Prostate gland (tissue), 2 donors: ENCODE data around the gene PCK2. TPM values are rescaled to one million over a fixed set of nuclear protein-coding genes. Genes with fewer than 3 reads are reported as not detected.

Experiments
- DNase-seq: peaks from one replicate; pipeline ENCODE4 v3.0.0-alpha.2; 2019; ENCODE audit warnings: low spot score
- H3K27ac ChIP-seq, 2 donors: fragments of 200-600 bp; sonication (generic); 2 replicates each; pipeline ENCODE4 v1.5.1; 2017 to 2019
- H3K27me3 ChIP-seq: fragments of 200-600 bp; sonication (generic); replicated peaks from 2 replicates; pipeline ENCODE4 v1.5.1; 2019; ENCODE audit not compliant: insufficient read depth
- H3K36me3 ChIP-seq, 2 donors: fragments of 200-600 bp; sonication (generic); 1 replicate in 1 of 2; 2 replicates in 1 of 2; pipeline versions ENCODE4 v1.5.1 to v1.8.1; 2017 to 2019
- H3K4me1 ChIP-seq: fragments of 200-600 bp; sonication (generic); replicated peaks from 2 replicates; pipeline ENCODE4 v1.5.1; 2019
- H3K4me3 ChIP-seq, 2 donors: fragments of 200-600 bp; sonication (generic); 2 replicates each; pipeline ENCODE4 v1.5.1; 2017 to 2019
- H3K9me3 ChIP-seq: fragments of 200-600 bp; sonication (generic); 2 replicates; pipeline ENCODE4 v1.5.1; 2017
- CTCF ChIP-seq, 4 experiments: fragments of 200-600 bp in 2 of 4; fragments of 450-650 bp in 2 of 4; sonication (generic) in 2 of 4; IDR thresholded peaks; 1 replicate in 3 of 4; 2 replicates in 1 of 4; pipeline ENCODE4 v1.5.1; 2016 to 2019; ENCODE audit warnings: antibody characterized with exemption in 4 of 4, mild to moderate bottlenecking in 2 of 4, moderate library complexity in 2 of 4
- POLR2A ChIP-seq: fragments of 450-650 bp; IDR thresholded peaks from one replicate; pipeline ENCODE4 v1.6.1; 2016; ENCODE audit warnings: antibody characterized with exemption, mild to moderate bottlenecking
- POLR2AphosphoS5 ChIP-seq: sonication (generic); formaldehyde crosslinking; IDR thresholded peaks from one replicate; pipeline ENCODE4 v1.6.1; 2017; ENCODE audit warnings: antibody characterized with exemption
- WGBS: methylation state at CpG from one replicate; pipeline ENCODE4 v1.1.5; 2018; 5-methylcytosine and 5-hydroxymethylcytosine counted together
- intact Hi-C: fragments of 100-400 bp; cut with DNase I; formaldehyde crosslinking; loops from one replicate; pipeline ENCODE4 v1.14.2; 2022
- total RNA-seq, 2 donors: library from RNA; depleted of rRNA; stranded (reverse); fragments of >200 nt; gene quantifications; one replicate each; pipeline ENCODE4 v1.1.0, GENCODE V29; 2016

The PCK2 gene
- total RNA-seq, 2 donors from 2014 or later: 15.4 to 21.8 TPM

- Histone ChIP-seq H3K36me3 (no peaks in the 10 kb centered on the region), H3K4me1 (peaks cover 4% of the 10 kb centered on the region), H3K27ac (peak overlapping the region; percentile 59 to 72), H3K4me3 (peak overlapping the region; percentile 47 to 59), H3K9me3 (no peaks in the 10 kb centered on the region), H3K27me3 (no peaks in the 10 kb centered on the region)
- no peak for DNase-seq
- no peak for TF ChIP-seq POLR2AphosphoS5
- TF ChIP-seq POLR2A: no peak
- TF ChIP-seq CTCF (IDR thresholded peaks at IDR 0.05): no peak
- WGBS: 19% methylated on average over 26 of the region's 26 CpGs
- intact Hi-C loops: no loop called here
Measured at GRCh38 chr14:24081739-24082211, 12.3 kb upstream of the PCK2 start.

- H3K4me1 ChIP-seq: peaks cover 4% of the 10 kb centered on the region
- no peak for DNase-seq
- no peak overlapping the region for H3K27ac ChIP-seq
- intact Hi-C loops: no loop called here
- no peak overlapping the region for H3K4me3 ChIP-seq
- no peaks in the 10 kb centered on the region for H3K9me3 ChIP-seq
- no peaks in the 10 kb centered on the region for H3K36me3 ChIP-seq
- no peaks in the 10 kb centered on the region for H3K27me3 ChIP-seq
- TF ChIP-seq POLR2A (no peak), POLR2AphosphoS5 (no peak), CTCF (IDR thresholded peaks at IDR 0.05) (no peak)
- 91% methylated on average over 5 of the region's 5 CpGs for WGBS
Measured at GRCh38 chr14:24082411-24083080, 11.6 kb upstream of the PCK2 start.

- peaks cover 4% of the 10 kb centered on the region for H3K4me1 ChIP-seq
- H3K27me3 ChIP-seq: no peaks in the 10 kb centered on the region
- no peak overlapping the region for H3K4me3 ChIP-seq
- TF ChIP-seq POLR2A (no peak), POLR2AphosphoS5 (no peak), CTCF (IDR thresholded peaks at IDR 0.05) (no peak)
- no peak for DNase-seq
- WGBS: 90% methylated on average over 3 of the region's 3 CpGs
- no peak overlapping the region for H3K27ac ChIP-seq
- H3K9me3 ChIP-seq: no peaks in the 10 kb centered on the region
- intact Hi-C loops: no loop called here
- no peaks in the 10 kb centered on the region for H3K36me3 ChIP-seq
Measured at GRCh38 chr14:24083462-24083861, 10.6 kb upstream of the PCK2 start.

- TF ChIP-seq CTCF (IDR thresholded peaks at IDR 0.05) (no peak), POLR2AphosphoS5 (no peak), POLR2A (no peak)
Measured at GRCh38 chr14:24084440-24084839, 9.7 kb upstream of the PCK2 start.

GRCh38 chr14:24085215-24085614 lies 8.9 kb upstream of the PCK2 start:
- H3K27me3 ChIP-seq: no peaks in the 10 kb centered on the region
- intact Hi-C loops: no loop called here
- TF ChIP-seq POLR2AphosphoS5: no peak
- TF ChIP-seq CTCF (IDR thresholded peaks at IDR 0.05): no peak
- TF ChIP-seq POLR2A: no peak
- H3K9me3 ChIP-seq: no peaks in the 10 kb centered on the region
- no peak for DNase-seq
- no peak overlapping the region for H3K4me3 ChIP-seq
- 95% methylated on average over 3 of the region's 3 CpGs for WGBS
- peaks cover 4% of the 10 kb centered on the region for H3K4me1 ChIP-seq
- no peak overlapping the region for H3K27ac ChIP-seq
- H3K36me3 ChIP-seq: no peaks in the 10 kb centered on the region

More at GRCh38 chr14:24084440-24084839, 9.7 kb upstream of the PCK2 start:
- Histone ChIP-seq H3K4me3 (no peak overlapping the region), H3K4me1 (peaks cover 4% of the 10 kb centered on the region), H3K27ac (no peak overlapping the region), H3K27me3 (no peaks in the 10 kb centered on the region), H3K9me3 (no peaks in the 10 kb centered on the region), H3K36me3 (no peaks in the 10 kb centered on the region)
- WGBS: 100% methylated on average over 2 of the region's 2 CpGs
- intact Hi-C loops: no loop called here
- DNase-seq: no peak
